HEK293 (cell line): ENCODE measurements around the gene KRTAP5-1.

Experiments used
- HOXA7 ChIP-seq: sonication (generic); formaldehyde crosslinking; IDR thresholded peaks from 2 replicates; pipeline ENCODE4 v1.8.1; 2022; ENCODE audit warnings: missing genetic modification reagents, borderline replicate concordance
- SALL2 ChIP-seq: fragments of 450-650 bp; formaldehyde crosslinking; IDR thresholded peaks from 2 replicates; pipeline ENCODE4 v1.5.0; 2017; ENCODE audit warnings: missing biosample characterization, mild to moderate bottlenecking, missing genetic modification characterization, borderline replicate concordance
- TRIM28 ChIP-seq: IDR thresholded peaks from 2 replicates; pipeline ENCODE4 v1.6.1; 2011; ENCODE audit warnings: low read length, control low read depth, borderline replicate concordance
- ZBTB7A ChIP-seq: fragments of 450-650 bp; formaldehyde crosslinking; IDR thresholded peaks from 2 replicates; pipeline ENCODE4 v1.5.1; 2016; ENCODE audit warnings: low read depth, missing biosample characterization, missing genetic modification characterization
- ZNF121 ChIP-seq: fragments of 450-650 bp; formaldehyde crosslinking; IDR thresholded peaks from 2 replicates; pipeline ENCODE4 v1.5.1; 2016; ENCODE audit warnings: missing biosample characterization, missing genetic modification characterization
- ZNF24 ChIP-seq: fragments of 450-650 bp; formaldehyde crosslinking; IDR thresholded peaks from 2 replicates; pipeline ENCODE4 v1.5.1; 2016; ENCODE audit warnings: missing biosample characterization, missing genetic modification characterization
- ZNF660 ChIP-seq: fragments of 450-650 bp; IDR thresholded peaks from 2 replicates; pipeline ENCODE4 v1.5.1; 2018; ENCODE audit warnings: missing biosample characterization, mild to moderate bottlenecking, missing genetic modification characterization
- TF ChIP-seq, protein P1 (sequence below): fragments of 450-650 bp; formaldehyde crosslinking; IDR thresholded peaks from 2 replicates; pipeline ENCODE4 v1.5.1; 2016; ENCODE audit warnings: missing biosample characterization, missing genetic modification characterization
- TF ChIP-seq, protein P2 (sequence below): fragments of 450-650 bp; formaldehyde crosslinking; IDR thresholded peaks from 2 replicates; pipeline ENCODE4 v1.5.1; 2016; ENCODE audit warnings: missing biosample characterization, missing genetic modification characterization
- TF ChIP-seq, protein P3 (sequence below): fragments of 450-650 bp; formaldehyde crosslinking; IDR thresholded peaks from 2 replicates; pipeline ENCODE4 v1.5.1; 2016; ENCODE audit warnings: missing biosample characterization, missing genetic modification characterization
- TF ChIP-seq, protein P4 (sequence below): fragments of 450-650 bp; formaldehyde crosslinking; IDR thresholded peaks from 2 replicates; pipeline ENCODE4 v1.5.1; 2017; ENCODE audit warnings: missing biosample characterization, missing genetic modification characterization
- TF ChIP-seq, protein P5 (sequence below): fragments of 450-650 bp; formaldehyde crosslinking; IDR thresholded peaks from 2 replicates; pipeline ENCODE4 v1.5.1; 2016; ENCODE audit warnings: missing biosample characterization, missing genetic modification characterization
- TF ChIP-seq, protein P6 (sequence below): fragments of 450-650 bp; formaldehyde crosslinking; IDR thresholded peaks from 2 replicates; pipeline ENCODE4 v1.5.1; 2016; ENCODE audit warnings: missing biosample characterization, missing genetic modification characterization
- TF ChIP-seq, protein P7 (sequence below): fragments of 450-650 bp; formaldehyde crosslinking; IDR thresholded peaks from 2 replicates; pipeline ENCODE4 v1.5.1; 2016; ENCODE audit warnings: missing biosample characterization, missing genetic modification characterization

DNA sequence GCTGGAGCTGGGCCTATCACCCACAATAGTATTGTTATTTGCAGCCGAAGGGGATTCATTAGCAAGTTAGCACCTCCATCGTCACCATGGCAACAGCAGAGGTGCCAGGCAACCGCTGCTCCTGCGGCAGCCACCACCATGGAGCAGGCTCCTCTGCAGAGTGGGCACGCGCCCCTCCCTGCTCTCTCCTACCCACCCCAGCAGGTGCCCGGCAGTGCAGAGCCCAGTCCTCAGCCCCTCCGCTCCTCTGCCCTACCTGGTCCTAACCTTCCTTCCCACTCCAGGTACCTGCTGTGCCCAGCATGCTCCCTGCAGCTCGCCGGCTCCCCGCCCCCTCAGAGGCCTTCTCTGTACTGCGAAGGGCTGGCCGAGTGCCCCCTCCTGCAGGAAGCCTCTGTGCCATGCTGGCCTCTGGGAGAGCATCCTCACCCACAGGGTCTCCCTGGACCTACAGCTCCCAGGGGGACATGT is 16.6 kb downstream of the KRTAP5-1 start:
- TF ChIP-seq, protein P1, sequence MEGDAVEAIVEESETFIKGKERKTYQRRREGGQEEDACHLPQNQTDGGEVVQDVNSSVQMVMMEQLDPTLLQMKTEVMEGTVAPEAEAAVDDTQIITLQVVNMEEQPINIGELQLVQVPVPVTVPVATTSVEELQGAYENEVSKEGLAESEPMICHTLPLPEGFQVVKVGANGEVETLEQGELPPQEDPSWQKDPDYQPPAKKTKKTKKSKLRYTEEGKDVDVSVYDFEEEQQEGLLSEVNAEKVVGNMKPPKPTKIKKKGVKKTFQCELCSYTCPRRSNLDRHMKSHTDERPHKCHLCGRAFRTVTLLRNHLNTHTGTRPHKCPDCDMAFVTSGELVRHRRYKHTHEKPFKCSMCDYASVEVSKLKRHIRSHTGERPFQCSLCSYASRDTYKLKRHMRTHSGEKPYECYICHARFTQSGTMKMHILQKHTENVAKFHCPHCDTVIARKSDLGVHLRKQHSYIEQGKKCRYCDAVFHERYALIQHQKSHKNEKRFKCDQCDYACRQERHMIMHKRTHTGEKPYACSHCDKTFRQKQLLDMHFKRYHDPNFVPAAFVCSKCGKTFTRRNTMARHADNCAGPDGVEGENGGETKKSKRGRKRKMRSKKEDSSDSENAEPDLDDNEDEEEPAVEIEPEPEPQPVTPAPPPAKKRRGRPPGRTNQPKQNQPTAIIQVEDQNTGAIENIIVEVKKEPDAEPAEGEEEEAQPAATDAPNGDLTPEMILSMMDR (tag by site-specific recombination): no peak
- TF ChIP-seq, protein P2, sequence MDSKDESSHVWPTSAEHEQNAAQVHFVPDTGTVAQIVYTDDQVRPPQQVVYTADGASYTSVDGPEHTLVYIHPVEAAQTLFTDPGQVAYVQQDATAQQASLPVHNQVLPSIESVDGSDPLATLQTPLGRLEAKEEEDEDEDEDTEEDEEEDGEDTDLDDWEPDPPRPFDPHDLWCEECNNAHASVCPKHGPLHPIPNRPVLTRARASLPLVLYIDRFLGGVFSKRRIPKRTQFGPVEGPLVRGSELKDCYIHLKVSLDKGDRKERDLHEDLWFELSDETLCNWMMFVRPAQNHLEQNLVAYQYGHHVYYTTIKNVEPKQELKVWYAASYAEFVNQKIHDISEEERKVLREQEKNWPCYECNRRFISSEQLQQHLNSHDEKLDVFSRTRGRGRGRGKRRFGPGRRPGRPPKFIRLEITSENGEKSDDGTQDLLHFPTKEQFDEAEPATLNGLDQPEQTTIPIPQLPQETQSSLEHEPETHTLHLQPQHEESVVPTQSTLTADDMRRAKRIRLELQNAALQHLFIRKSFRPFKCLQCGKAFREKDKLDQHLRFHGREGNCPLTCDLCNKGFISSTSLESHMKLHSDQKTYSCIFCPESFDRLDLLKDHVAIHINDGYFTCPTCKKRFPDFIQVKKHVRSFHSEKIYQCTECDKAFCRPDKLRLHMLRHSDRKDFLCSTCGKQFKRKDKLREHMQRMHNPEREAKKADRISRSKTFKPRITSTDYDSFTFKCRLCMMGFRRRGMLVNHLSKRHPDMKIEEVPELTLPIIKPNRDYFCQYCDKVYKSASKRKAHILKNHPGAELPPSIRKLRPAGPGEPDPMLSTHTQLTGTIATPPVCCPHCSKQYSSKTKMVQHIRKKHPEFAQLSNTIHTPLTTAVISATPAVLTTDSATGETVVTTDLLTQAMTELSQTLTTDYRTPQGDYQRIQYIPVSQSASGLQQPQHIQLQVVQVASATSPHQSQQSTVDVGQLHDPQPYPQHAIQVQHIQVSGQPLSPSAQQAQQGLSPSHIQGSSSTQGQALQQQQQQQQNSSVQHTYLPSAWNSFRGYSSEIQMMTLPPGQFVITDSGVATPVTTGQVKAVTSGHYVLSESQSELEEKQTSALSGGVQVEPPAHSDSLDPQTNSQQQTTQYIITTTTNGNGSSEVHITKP: no peak
- TF ChIP-seq, protein P3, sequence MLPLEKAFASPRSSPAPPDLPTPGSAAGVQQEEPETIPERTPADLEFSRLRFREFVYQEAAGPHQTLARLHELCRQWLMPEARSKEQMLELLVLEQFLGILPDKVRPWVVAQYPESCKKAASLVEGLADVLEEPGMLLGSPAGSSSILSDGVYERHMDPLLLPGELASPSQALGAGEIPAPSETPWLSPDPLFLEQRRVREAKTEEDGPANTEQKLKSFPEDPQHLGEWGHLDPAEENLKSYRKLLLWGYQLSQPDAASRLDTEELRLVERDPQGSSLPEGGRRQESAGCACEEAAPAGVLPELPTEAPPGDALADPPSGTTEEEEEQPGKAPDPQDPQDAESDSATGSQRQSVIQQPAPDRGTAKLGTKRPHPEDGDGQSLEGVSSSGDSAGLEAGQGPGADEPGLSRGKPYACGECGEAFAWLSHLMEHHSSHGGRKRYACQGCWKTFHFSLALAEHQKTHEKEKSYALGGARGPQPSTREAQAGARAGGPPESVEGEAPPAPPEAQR (tag by site-specific recombination): no peak
- TF ChIP-seq, protein P4, sequence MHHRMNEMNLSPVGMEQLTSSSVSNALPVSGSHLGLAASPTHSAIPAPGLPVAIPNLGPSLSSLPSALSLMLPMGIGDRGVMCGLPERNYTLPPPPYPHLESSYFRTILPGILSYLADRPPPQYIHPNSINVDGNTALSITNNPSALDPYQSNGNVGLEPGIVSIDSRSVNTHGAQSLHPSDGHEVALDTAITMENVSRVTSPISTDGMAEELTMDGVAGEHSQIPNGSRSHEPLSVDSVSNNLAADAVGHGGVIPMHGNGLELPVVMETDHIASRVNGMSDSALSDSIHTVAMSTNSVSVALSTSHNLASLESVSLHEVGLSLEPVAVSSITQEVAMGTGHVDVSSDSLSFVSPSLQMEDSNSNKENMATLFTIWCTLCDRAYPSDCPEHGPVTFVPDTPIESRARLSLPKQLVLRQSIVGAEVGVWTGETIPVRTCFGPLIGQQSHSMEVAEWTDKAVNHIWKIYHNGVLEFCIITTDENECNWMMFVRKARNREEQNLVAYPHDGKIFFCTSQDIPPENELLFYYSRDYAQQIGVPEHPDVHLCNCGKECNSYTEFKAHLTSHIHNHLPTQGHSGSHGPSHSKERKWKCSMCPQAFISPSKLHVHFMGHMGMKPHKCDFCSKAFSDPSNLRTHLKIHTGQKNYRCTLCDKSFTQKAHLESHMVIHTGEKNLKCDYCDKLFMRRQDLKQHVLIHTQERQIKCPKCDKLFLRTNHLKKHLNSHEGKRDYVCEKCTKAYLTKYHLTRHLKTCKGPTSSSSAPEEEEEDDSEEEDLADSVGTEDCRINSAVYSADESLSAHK (tag by site-specific recombination): no peak
- TF ChIP-seq, protein P5, sequence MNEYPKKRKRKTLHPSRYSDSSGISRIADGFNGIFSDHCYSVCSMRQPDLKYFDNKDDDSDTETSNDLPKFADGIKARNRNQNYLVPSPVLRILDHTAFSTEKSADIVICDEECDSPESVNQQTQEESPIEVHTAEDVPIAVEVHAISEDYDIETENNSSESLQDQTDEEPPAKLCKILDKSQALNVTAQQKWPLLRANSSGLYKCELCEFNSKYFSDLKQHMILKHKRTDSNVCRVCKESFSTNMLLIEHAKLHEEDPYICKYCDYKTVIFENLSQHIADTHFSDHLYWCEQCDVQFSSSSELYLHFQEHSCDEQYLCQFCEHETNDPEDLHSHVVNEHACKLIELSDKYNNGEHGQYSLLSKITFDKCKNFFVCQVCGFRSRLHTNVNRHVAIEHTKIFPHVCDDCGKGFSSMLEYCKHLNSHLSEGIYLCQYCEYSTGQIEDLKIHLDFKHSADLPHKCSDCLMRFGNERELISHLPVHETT (tag by site-specific recombination): no peak
- TF ChIP-seq, protein P6, sequence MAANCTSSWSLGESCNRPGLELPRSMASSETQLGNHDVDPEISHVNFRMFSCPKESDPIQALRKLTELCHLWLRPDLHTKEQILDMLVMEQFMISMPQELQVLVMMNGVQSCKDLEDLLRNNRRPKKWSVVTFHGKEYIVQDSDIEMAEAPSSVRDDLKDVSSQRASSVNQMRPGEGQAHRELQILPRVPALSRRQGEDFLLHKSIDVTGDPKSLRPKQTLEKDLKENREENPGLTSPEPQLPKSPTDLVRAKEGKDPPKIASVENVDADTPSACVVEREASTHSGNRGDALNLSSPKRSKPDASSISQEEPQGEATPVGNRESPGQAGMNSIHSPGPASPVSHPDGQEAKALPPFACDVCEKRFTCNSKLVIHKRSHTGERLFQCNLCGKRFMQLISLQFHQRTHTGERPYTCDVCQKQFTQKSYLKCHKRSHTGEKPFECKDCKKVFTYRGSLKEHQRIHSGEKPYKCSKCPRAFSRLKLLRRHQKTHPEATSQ (tag by site-specific recombination): no peak
- TF ChIP-seq, protein P7, sequence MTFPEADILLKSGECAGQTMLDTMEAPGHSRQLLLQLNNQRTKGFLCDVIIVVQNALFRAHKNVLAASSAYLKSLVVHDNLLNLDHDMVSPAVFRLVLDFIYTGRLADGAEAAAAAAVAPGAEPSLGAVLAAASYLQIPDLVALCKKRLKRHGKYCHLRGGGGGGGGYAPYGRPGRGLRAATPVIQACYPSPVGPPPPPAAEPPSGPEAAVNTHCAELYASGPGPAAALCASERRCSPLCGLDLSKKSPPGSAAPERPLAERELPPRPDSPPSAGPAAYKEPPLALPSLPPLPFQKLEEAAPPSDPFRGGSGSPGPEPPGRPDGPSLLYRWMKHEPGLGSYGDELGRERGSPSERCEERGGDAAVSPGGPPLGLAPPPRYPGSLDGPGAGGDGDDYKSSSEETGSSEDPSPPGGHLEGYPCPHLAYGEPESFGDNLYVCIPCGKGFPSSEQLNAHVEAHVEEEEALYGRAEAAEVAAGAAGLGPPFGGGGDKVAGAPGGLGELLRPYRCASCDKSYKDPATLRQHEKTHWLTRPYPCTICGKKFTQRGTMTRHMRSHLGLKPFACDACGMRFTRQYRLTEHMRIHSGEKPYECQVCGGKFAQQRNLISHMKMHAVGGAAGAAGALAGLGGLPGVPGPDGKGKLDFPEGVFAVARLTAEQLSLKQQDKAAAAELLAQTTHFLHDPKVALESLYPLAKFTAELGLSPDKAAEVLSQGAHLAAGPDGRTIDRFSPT (tag by site-specific recombination): no peak
- no peak for TF ChIP-seq HOXA7 (CRISPR knock-in tag)
- no peak for TF ChIP-seq ZNF121 (tag by site-specific recombination)
- TF ChIP-seq ZNF24 (tag by site-specific recombination): no peak
- no peak for TF ChIP-seq ZNF660 (tag by site-specific recombination)
- no peak for TF ChIP-seq SALL2
- no peak for TF ChIP-seq ZBTB7A
- no peak for TF ChIP-seq TRIM28
